Measurements from ENCODE around the gene EXT2. TPM values are rescaled to one million over a fixed set of nuclear protein-coding genes. Genes with fewer than 3 reads are reported as not detected.

EXT2 gene
- total and polyA plus RNA-seq, 10 of the 15 experiments (the other 5 are each of a cell fraction or from before 2014, with no cell fraction given), result 3.8 to 31.4 (median 17.9) TPM

DNA sequence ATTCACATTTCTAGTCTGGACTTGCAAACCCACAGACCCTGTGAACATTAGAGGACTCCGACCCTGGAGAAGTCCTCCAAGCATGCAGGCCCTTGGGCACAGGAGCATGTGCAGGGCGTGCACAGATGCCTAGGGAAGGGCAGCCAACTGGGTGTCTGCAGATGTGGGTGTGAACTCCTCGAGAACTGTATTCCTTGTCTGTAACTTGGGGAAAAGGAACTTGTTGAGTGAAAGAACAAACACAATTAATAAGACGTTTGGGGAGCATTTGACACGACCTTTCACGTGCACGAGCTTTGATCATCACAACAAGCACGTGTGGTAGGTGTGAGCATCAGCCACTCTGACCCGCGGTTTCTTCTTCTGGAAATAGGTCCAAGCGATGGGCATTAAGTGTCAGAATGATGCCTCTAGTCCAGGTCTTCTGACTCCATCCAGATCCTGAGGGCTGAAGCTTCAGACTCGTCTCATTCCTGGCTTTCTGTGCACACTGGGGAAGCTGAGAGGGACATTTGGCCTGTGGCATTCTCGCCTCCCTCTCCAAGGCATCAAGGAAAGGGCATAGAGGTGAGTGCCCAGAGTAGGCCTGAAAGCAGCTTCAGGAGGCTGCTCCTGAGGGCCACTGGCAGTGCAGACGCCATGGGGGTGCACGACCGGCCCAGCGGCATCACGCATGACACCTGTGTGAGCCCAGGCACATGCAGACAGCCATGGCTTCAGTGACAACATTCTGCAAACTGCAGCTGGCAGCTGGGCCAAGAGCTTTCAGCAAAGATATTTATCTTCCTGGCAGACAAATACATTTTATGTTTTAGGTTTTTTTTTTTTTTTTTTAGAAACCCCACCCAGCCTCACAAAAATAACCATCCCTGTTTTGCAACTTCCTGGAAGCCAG is 182.0 kb downstream of the EXT2 start:
- no TSS peak for BruUV-seq (replicated peaks)
- no peaks in the 10 kb centered on the region; a peak in 2 of 4 replicates for H3K27me3 ChIP-seq (replicated peaks in 1 of 2; ENCODE audit: control insufficient read depth in 2 of 2, insufficient read depth in 2 of 2, low read length in 1 of 2)
- no peak for DNase-seq (ENCODE audit: low read depth, low spot score)
- no peak overlapping the region for H3K4me3 ChIP-seq
- RAD21 ChIA-PET (ENCODE audit: unreplicated experiment), result interaction anchor here (0.6 to 1.2 kb wide), 2 partner anchors 167 to 263 kb away, joined by 3 to 4 read pairs; no protein-coding TSS in a partner anchor
- no peak overlapping the region for H3K27ac ChIP-seq (ENCODE audit: control insufficient read depth, insufficient read depth)
- no peak for ATAC-seq
- 26% methylated on average over 18 of the region's 18 CpGs for WGBS (ENCODE audit: insufficient coverage, insufficient replicate concordance, low lambda C conversion rate, missing lambda C conversion rate)
- H3K4me2 ChIP-seq (ENCODE audit: control insufficient read depth, insufficient read depth), result no peak overlapping the region
- intact Hi-C loops (cut with micrococcal nuclease; ENCODE audit: unreplicated experiment) (no loop called here), in situ Hi-C loops (cut with MboI) (no loop called here)
- no peaks in the 10 kb centered on the region; the same call in 2 of the 3 replicates for H3K9me3 ChIP-seq (replicated peaks; ENCODE audit: control insufficient read depth, insufficient read depth, low read length)
- H3K4me1 ChIP-seq (ENCODE audit: control insufficient read depth, insufficient read depth, low read length), result no peaks in the 10 kb centered on the region
- H4K20me1 ChIP-seq (ENCODE audit: control insufficient read depth, insufficient read depth), result no peaks in the 10 kb centered on the region
- no peak overlapping the region for H3K9ac ChIP-seq (ENCODE audit: control insufficient read depth, insufficient read depth, low read length)
- POLR2A ChIA-PET, result no interaction called here
- no peaks in the 10 kb centered on the region for H3K79me2 ChIP-seq (ENCODE audit: control insufficient read depth, insufficient read depth, low read length)
- no peak overlapping the region for H2AFZ ChIP-seq (ENCODE audit: control insufficient read depth, low read depth, low read length)
- SMC1A ChIA-PET (ENCODE audit: uncharacterized antibody, unreplicated experiment), result no interaction called here
- TF ChIP-seq RCOR1 (conservative IDR thresholded peaks at IDR 0.05; ENCODE audit: low read depth, low read length) (no peak), MEF2B (IDR thresholded peaks at IDR 0.05; ENCODE audit: partially characterized antibody, poor library complexity, severe bottlenecking) (no peak)
- H3K36me3 ChIP-seq (ENCODE audit: control insufficient read depth in 2 of 2, insufficient read depth in 2 of 2, low read length in 1 of 2), result no peaks in the 10 kb centered on the region
- FAIRE-seq, result no peak
- CTCF ChIA-PET, result interaction anchor here (1.4 to 2.8 kb wide), 3 partner anchors 9 to 144 kb away, joined by 3 to 9 read pairs (median 5); no protein-coding TSS in a partner anchor

DNA sequence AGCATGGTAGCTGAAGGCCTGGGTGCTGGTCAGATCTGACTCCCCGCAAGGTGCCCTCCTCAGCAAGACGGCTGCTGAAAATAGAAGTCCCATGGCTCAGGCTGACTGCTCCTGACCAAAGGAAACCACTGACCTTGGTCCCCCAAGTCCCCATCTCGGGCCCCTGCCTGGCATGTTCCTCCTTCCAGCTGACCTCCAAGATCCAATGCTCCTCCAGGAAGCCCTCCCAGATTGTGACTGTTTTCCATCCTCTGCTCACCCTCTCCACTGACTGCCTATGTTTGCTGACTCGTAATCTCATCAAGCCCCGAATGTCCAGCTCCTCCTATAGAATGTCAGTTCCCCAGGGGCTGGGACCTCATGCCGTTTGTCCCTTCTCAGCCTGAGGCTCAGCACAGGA is 184.0 kb downstream of the EXT2 start:
- ChIA-PET POLR2A (no interaction called here), CTCF (interaction anchor here (1.2 kb wide), 1 partner anchor 146 kb away, joined by 7 read pairs; no protein-coding TSS in a partner anchor), SMC1A (ENCODE audit: uncharacterized antibody, unreplicated experiment) (interaction anchor here (1.3 kb wide), 1 partner anchor 51 kb away, joined by 3 read pairs; no protein-coding TSS in a partner anchor), RAD21 (ENCODE audit: unreplicated experiment) (no interaction called here)
- no peaks in the 10 kb centered on the region for H3K4me1 ChIP-seq (ENCODE audit: control insufficient read depth, insufficient read depth, low read length)
- WGBS (ENCODE audit: insufficient coverage, insufficient replicate concordance, low lambda C conversion rate, missing lambda C conversion rate), result 28% methylated on average over 6 of the region's 6 CpGs
- H3K27ac ChIP-seq (ENCODE audit: control insufficient read depth, insufficient read depth), result no peak overlapping the region
- intact Hi-C loops (cut with micrococcal nuclease; ENCODE audit: unreplicated experiment), result no loop called here
- H3K4me3 ChIP-seq, result no peak overlapping the region
- no peaks in the 10 kb centered on the region for H3K9me3 ChIP-seq (replicated peaks; ENCODE audit: control insufficient read depth, insufficient read depth, low read length)
- no peak overlapping the region for H3K4me2 ChIP-seq (ENCODE audit: control insufficient read depth, insufficient read depth)
- BruUV-seq (replicated peaks), result no TSS peak
- no peaks in the 10 kb centered on the region; a peak in 1 of 4 replicates for H3K27me3 ChIP-seq (replicated peaks in 1 of 2; ENCODE audit: control insufficient read depth in 2 of 2, insufficient read depth in 2 of 2, low read length in 1 of 2)
- H2AFZ ChIP-seq (ENCODE audit: control insufficient read depth, low read depth, low read length), result no peak overlapping the region
- H3K9ac ChIP-seq (ENCODE audit: control insufficient read depth, insufficient read depth, low read length), result no peak overlapping the region
- no peaks in the 10 kb centered on the region for H3K79me2 ChIP-seq (ENCODE audit: control insufficient read depth, insufficient read depth, low read length)
- no peak for ATAC-seq
- DNase-seq (ENCODE audit: low read depth, low spot score), result no peak
- no peaks in the 10 kb centered on the region for H4K20me1 ChIP-seq (ENCODE audit: control insufficient read depth, insufficient read depth)
- no peak for FAIRE-seq
- in situ Hi-C loops (cut with MboI), result no loop called here
- H3K36me3 ChIP-seq (ENCODE audit: control insufficient read depth in 2 of 2, insufficient read depth in 2 of 2, low read length in 1 of 2), result no peaks in the 10 kb centered on the region
- TF ChIP-seq NR2F1 (conservative IDR thresholded peaks at IDR 0.05), result no peak
- no peak for TF ChIP-seq WRNIP1 (IDR thresholded peaks at IDR 0.05; ENCODE audit: borderline replicate concordance, low read depth, low read length)
- TF ChIP-seq ZBTB40 (IDR thresholded peaks at IDR 0.05; ENCODE audit: borderline replicate concordance), result no peak
- TF ChIP-seq EGR1 (IDR thresholded peaks at IDR 0.05; ENCODE audit: borderline replicate concordance in 1 of 2, low read depth in 2 of 2, low read length in 2 of 2), result no peak
- no peak for TF ChIP-seq SMAD1 (IDR thresholded peaks at IDR 0.05; ENCODE audit: low read depth, partially characterized antibody)
- TF ChIP-seq, protein P1, sequence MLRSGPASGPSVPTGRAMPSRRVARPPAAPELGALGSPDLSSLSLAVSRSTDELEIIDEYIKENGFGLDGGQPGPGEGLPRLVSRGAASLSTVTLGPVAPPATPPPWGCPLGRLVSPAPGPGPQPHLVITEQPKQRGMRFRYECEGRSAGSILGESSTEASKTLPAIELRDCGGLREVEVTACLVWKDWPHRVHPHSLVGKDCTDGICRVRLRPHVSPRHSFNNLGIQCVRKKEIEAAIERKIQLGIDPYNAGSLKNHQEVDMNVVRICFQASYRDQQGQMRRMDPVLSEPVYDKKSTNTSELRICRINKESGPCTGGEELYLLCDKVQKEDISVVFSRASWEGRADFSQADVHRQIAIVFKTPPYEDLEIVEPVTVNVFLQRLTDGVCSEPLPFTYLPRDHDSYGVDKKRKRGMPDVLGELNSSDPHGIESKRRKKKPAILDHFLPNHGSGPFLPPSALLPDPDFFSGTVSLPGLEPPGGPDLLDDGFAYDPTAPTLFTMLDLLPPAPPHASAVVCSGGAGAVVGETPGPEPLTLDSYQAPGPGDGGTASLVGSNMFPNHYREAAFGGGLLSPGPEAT (IDR thresholded peaks at IDR 0.05; ENCODE audit: low read depth), result no peak
- no peak for TF ChIP-seq POLR2A (IDR thresholded peaks at IDR 0.05; ENCODE audit: low read depth, low read length)
- TF ChIP-seq RUNX3 (IDR thresholded peaks at IDR 0.05; ENCODE audit: low read length), result no peak
- TF ChIP-seq IKZF1 (conservative IDR thresholded peaks at IDR 0.05), result no peak

Measured in GM12878 (cell line).